ENCODE measurements around the gene DNAJB6.

Gene DNAJB6

GRCh38 chr7:157460721-157461120 is 123.9 kb downstream of the DNAJB6 start:
- no peaks in the 10 kb centered on the region for H3K36me3 ChIP-seq (ENCODE audit: control insufficient read depth, insufficient read depth, low read length)
- H2BK15ac ChIP-seq (replicated peaks; ENCODE audit: low read depth), result no peak overlapping the region
- no CpG with 5 or more reads among the region's 11 CpGs for WGBS (ENCODE audit: extremely low coverage, insufficient coverage, low lambda C conversion rate)
- no peaks in the 10 kb centered on the region for H3K79me1 ChIP-seq (ENCODE audit: low read length)
- H3K4me2 ChIP-seq (ENCODE audit: low read length), result no peak overlapping the region
- no peak overlapping the region for H3K56ac ChIP-seq (ENCODE audit: low read length)
- H2BK5ac ChIP-seq (ENCODE audit: low read length), result no peak overlapping the region
- H2AK5ac ChIP-seq (ENCODE audit: low read length), result no peak overlapping the region
- H3K79me2 ChIP-seq (ENCODE audit: control insufficient read depth, insufficient read depth, low read length), result no peaks in the 10 kb centered on the region
- H3K23ac ChIP-seq (ENCODE audit: low read length), result no peak overlapping the region
- H2BK120ac ChIP-seq (ENCODE audit: low read depth, low read length), result no peak overlapping the region
- no peak overlapping the region for H3K9ac ChIP-seq (ENCODE audit: low read length)
- no peak for DNase-seq
- H3K18ac ChIP-seq (ENCODE audit: low read length), result no peak overlapping the region
- H3K4me1 ChIP-seq (ENCODE audit: control insufficient read depth, low read depth, low read length), result no peaks in the 10 kb centered on the region
- no peak overlapping the region for H3K4ac ChIP-seq (ENCODE audit: low read depth, low read length)
- no peak overlapping the region for H4K8ac ChIP-seq (ENCODE audit: low read depth, low read length)
- no peak overlapping the region for H3K4me3 ChIP-seq (ENCODE audit: low read length)
- no peak overlapping the region for H3K27ac ChIP-seq (ENCODE audit: low read depth, low read length)
- H3K27me3 ChIP-seq (ENCODE audit: insufficient read depth, low read length, poor library complexity), result no peaks in the 10 kb centered on the region
- H4K5ac ChIP-seq (ENCODE audit: low read length), result no peak overlapping the region

DNA sequence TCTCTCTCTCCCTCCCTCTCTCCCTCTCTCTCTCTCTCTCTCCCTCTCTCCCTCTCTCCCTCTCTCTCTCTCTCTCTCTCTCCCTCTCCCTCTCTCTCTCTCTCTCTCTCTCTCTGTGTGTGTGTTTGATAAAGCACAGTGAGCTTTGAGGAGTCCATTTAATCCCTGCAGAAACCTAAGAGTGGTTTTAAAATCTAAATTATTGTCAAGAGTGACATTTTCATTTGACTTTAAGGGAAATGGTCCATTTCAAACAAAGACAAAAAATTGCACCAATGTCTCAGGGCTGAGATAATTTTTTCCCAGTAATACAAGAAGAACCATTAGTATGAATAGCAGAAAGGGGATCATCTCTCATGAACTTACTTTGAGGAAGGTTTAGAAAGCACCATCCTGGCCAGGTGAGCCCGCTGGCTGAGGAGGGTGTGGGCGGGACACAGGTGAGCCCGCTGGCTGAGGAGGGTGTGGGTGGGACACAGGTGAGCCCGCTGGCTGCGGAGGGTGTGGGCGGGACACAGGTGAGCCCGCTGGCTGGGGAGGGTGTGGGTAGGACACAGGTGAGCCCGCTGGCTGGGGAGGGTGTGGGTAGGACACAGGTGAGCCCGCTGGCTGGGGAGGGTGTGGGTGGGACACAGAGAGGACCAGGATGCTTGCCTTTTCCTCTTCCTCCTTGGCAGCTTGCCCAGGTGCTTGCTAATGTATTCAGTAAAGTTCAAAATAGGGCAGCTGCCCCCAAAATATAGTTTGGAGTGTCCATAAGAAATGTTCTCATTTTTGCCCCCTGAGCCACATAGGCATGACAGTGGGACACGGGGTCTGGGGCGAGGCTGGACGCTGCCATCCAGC is 125.0 kb downstream of the DNAJB6 start:
- Histone ChIP-seq H3K79me1 (ENCODE audit: low read length) (no peaks in the 10 kb centered on the region), H2BK15ac (replicated peaks; ENCODE audit: low read depth) (no peak overlapping the region), H3K4ac (ENCODE audit: low read depth, low read length) (no peak overlapping the region), H2AK5ac (ENCODE audit: low read length) (no peak overlapping the region), H3K9ac (ENCODE audit: low read length) (no peak overlapping the region), H3K79me2 (ENCODE audit: control insufficient read depth, insufficient read depth, low read length) (no peaks in the 10 kb centered on the region), H4K8ac (ENCODE audit: low read depth, low read length) (no peak overlapping the region), H3K27me3 (ENCODE audit: insufficient read depth, low read length, poor library complexity) (no peaks in the 10 kb centered on the region), H3K27ac (ENCODE audit: low read depth, low read length) (no peak overlapping the region), H3K4me3 (ENCODE audit: low read length) (no peak overlapping the region), H4K5ac (ENCODE audit: low read length) (no peak overlapping the region), H3K4me1 (ENCODE audit: control insufficient read depth, low read depth, low read length) (no peaks in the 10 kb centered on the region), H3K4me2 (ENCODE audit: low read length) (no peak overlapping the region), H2BK5ac (ENCODE audit: low read length) (no peak overlapping the region), H3K56ac (ENCODE audit: low read length) (no peak overlapping the region), H3K23ac (ENCODE audit: low read length) (no peak overlapping the region), H2BK120ac (ENCODE audit: low read depth, low read length) (no peak overlapping the region), H3K18ac (ENCODE audit: low read length) (no peak overlapping the region), H3K36me3 (ENCODE audit: control insufficient read depth, insufficient read depth, low read length) (no peaks in the 10 kb centered on the region)
- DNase-seq, result no peak
- WGBS (ENCODE audit: extremely low coverage, insufficient coverage, low lambda C conversion rate), result no CpG with 5 or more reads among the region's 12 CpGs

- Histone ChIP-seq H3K79me1 (ENCODE audit: low read length) (no peaks in the 10 kb centered on the region), H4K8ac (ENCODE audit: low read depth, low read length) (no peak overlapping the region), H3K27ac (ENCODE audit: low read depth, low read length) (no peak overlapping the region), H3K18ac (ENCODE audit: low read length) (no peak overlapping the region), H3K79me2 (ENCODE audit: control insufficient read depth, insufficient read depth, low read length) (no peaks in the 10 kb centered on the region), H2BK120ac (ENCODE audit: low read depth, low read length) (no peak overlapping the region), H3K27me3 (ENCODE audit: insufficient read depth, low read length, poor library complexity) (no peaks in the 10 kb centered on the region), H2BK5ac (ENCODE audit: low read length) (no peak overlapping the region), H3K4me3 (ENCODE audit: low read length) (no peak overlapping the region), H3K4me1 (ENCODE audit: control insufficient read depth, low read depth, low read length) (no peaks in the 10 kb centered on the region), H2AK5ac (ENCODE audit: low read length) (no peak overlapping the region), H3K4me2 (ENCODE audit: low read length) (no peak overlapping the region), H3K4ac (ENCODE audit: low read depth, low read length) (no peak overlapping the region), H2BK15ac (replicated peaks; ENCODE audit: low read depth) (no peak overlapping the region), H4K5ac (ENCODE audit: low read length) (no peak overlapping the region), H3K56ac (ENCODE audit: low read length) (no peak overlapping the region), H3K36me3 (ENCODE audit: control insufficient read depth, insufficient read depth, low read length) (no peaks in the 10 kb centered on the region), H3K23ac (ENCODE audit: low read length) (no peak overlapping the region), H3K9ac (ENCODE audit: low read length) (no peak overlapping the region)
- WGBS (ENCODE audit: extremely low coverage, insufficient coverage, low lambda C conversion rate), result no CpG with 5 or more reads among the region's 20 CpGs
- DNase-seq, result no peak
Measured at GRCh38 chr7:157462419-157462771, 125.6 kb downstream of the DNAJB6 start.

DNA sequence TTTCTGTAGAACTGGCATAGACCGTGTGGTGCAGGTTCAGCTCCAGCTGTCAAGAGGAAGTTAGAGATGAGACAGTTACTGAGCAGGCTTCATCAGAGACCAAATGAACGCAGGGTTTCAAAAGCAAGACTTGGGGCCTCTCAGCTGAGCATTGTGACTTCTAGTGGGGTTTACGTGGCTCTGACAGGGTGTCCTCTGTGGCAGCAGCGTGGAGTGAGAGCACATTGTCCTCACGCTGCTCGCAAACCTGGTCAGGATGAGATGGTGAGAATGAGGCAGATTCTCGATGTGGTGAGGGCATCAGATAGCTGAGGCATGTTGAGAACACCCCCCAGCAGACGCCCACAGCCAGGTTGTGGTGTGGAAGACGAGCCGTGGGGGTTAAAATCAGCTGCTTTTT is 126.0 kb downstream of the DNAJB6 start:
- H3K4me2 ChIP-seq (ENCODE audit: low read length), result no peak overlapping the region
- H3K27me3 ChIP-seq (ENCODE audit: insufficient read depth, low read length, poor library complexity), result no peaks in the 10 kb centered on the region
- no peak overlapping the region for H3K9ac ChIP-seq (ENCODE audit: low read length)
- H3K4ac ChIP-seq (ENCODE audit: low read depth, low read length), result no peak overlapping the region
- H3K36me3 ChIP-seq (ENCODE audit: control insufficient read depth, insufficient read depth, low read length), result no peaks in the 10 kb centered on the region
- no peak overlapping the region for H3K27ac ChIP-seq (ENCODE audit: low read depth, low read length)
- no peaks in the 10 kb centered on the region for H3K4me1 ChIP-seq (ENCODE audit: control insufficient read depth, low read depth, low read length)
- no peak overlapping the region for H2BK15ac ChIP-seq (replicated peaks; ENCODE audit: low read depth)
- no CpG with 5 or more reads among the region's 10 CpGs for WGBS (ENCODE audit: extremely low coverage, insufficient coverage, low lambda C conversion rate)
- no peak overlapping the region for H2BK120ac ChIP-seq (ENCODE audit: low read depth, low read length)
- H4K8ac ChIP-seq (ENCODE audit: low read depth, low read length), result no peak overlapping the region
- no peak overlapping the region for H3K18ac ChIP-seq (ENCODE audit: low read length)
- H2AK5ac ChIP-seq (ENCODE audit: low read length), result no peak overlapping the region
- H3K79me1 ChIP-seq (ENCODE audit: low read length), result no peaks in the 10 kb centered on the region
- H2BK5ac ChIP-seq (ENCODE audit: low read length), result no peak overlapping the region
- no peak for DNase-seq
- H4K5ac ChIP-seq (ENCODE audit: low read length), result no peak overlapping the region
- H3K56ac ChIP-seq (ENCODE audit: low read length), result no peak overlapping the region
- no peak overlapping the region for H3K4me3 ChIP-seq (ENCODE audit: low read length)
- no peaks in the 10 kb centered on the region for H3K79me2 ChIP-seq (ENCODE audit: control insufficient read depth, insufficient read depth, low read length)
- no peak overlapping the region for H3K23ac ChIP-seq (ENCODE audit: low read length)

DNA sequence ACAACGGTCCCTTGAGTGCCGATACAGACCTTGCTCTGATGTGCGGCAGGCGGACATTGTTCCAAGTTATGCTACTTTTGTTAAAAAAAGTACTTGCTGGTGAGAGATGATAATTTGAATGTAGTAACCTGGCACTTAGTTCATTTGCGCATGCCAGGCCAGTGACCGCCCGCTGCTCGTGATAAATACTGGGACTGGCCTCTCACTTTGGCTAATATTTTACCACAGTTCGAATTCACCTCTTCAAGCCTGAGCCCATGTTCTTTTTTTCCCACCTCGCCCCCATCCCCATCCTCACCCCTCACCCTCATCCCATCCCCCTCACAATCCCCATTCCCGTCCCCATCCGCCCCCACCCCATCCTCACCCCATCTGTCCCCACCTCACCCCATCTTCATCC is 126.4 kb downstream of the DNAJB6 start:
- no CpG with 5 or more reads among the region's 12 CpGs for WGBS (ENCODE audit: extremely low coverage, insufficient coverage, low lambda C conversion rate)
- no peak overlapping the region for H4K5ac ChIP-seq (ENCODE audit: low read length)
- H3K36me3 ChIP-seq (ENCODE audit: control insufficient read depth, insufficient read depth, low read length), result no peaks in the 10 kb centered on the region
- no peak for DNase-seq
- H3K79me1 ChIP-seq (ENCODE audit: low read length), result no peaks in the 10 kb centered on the region
- no peak overlapping the region for H4K8ac ChIP-seq (ENCODE audit: low read depth, low read length)
- no peak overlapping the region for H3K9ac ChIP-seq (ENCODE audit: low read length)
- no peaks in the 10 kb centered on the region for H3K27me3 ChIP-seq (ENCODE audit: insufficient read depth, low read length, poor library complexity)
- H3K4me1 ChIP-seq (ENCODE audit: control insufficient read depth, low read depth, low read length), result no peaks in the 10 kb centered on the region
- no peak overlapping the region for H3K18ac ChIP-seq (ENCODE audit: low read length)
- no peak overlapping the region for H3K4me2 ChIP-seq (ENCODE audit: low read length)
- H3K4me3 ChIP-seq (ENCODE audit: low read length), result no peak overlapping the region
- no peak overlapping the region for H2BK120ac ChIP-seq (ENCODE audit: low read depth, low read length)
- no peak overlapping the region for H2BK5ac ChIP-seq (ENCODE audit: low read length)
- H3K79me2 ChIP-seq (ENCODE audit: control insufficient read depth, insufficient read depth, low read length), result no peaks in the 10 kb centered on the region
- no peak overlapping the region for H2BK15ac ChIP-seq (replicated peaks; ENCODE audit: low read depth)
- no peak overlapping the region for H3K27ac ChIP-seq (ENCODE audit: low read depth, low read length)
- no peak overlapping the region for H2AK5ac ChIP-seq (ENCODE audit: low read length)
- no peak overlapping the region for H3K4ac ChIP-seq (ENCODE audit: low read depth, low read length)
- H3K56ac ChIP-seq (ENCODE audit: low read length), result no peak overlapping the region
- H3K23ac ChIP-seq (ENCODE audit: low read length), result no peak overlapping the region
